ENCODE data around the gene LDLRAD4.

The LDLRAD4 gene

GRCh38 chr18:13450289-13451212 is 232.0 kb downstream of the LDLRAD4 start:
- TF ChIP-seq CTCF (IDR thresholded peaks at IDR 0.05; ENCODE audit: insufficient read depth, low read depth, low read length, missing control alignments) = no peak
- no peak overlapping the region for H3K4me3 ChIP-seq (ENCODE audit: low read length)
- DNase-seq (ENCODE audit: low read depth) = no peak

GRCh38 chr18:13451213-13451540 is 232.6 kb downstream of the LDLRAD4 start:
- no peak overlapping the region for H3K4me3 ChIP-seq (ENCODE audit: low read length)
- no peak for TF ChIP-seq CTCF (IDR thresholded peaks at IDR 0.05; ENCODE audit: insufficient read depth, low read depth, low read length, missing control alignments)
- DNase-seq (ENCODE audit: low read depth) = no peak

GRCh38 chr18:13451661-13452387 is 233.3 kb downstream of the LDLRAD4 start:
- TF ChIP-seq CTCF (IDR thresholded peaks at IDR 0.05; ENCODE audit: insufficient read depth, low read depth, low read length, missing control alignments) = no peak
- no peak for DNase-seq (ENCODE audit: low read depth)

GRCh38 chr18:13452388-13452811 is 233.8 kb downstream of the LDLRAD4 start:
- no peak for DNase-seq (ENCODE audit: low read depth)
- no peak overlapping the region for H3K4me3 ChIP-seq (ENCODE audit: low read length)
- no peak for TF ChIP-seq CTCF (IDR thresholded peaks at IDR 0.05; ENCODE audit: insufficient read depth, low read depth, low read length, missing control alignments)

More at GRCh38 chr18:13451661-13452387, 233.3 kb downstream of the LDLRAD4 start:
- no peak overlapping the region for H3K4me3 ChIP-seq (ENCODE audit: low read length)

GRCh38 chr18:13452871-13453680 is 234.5 kb downstream of the LDLRAD4 start:
- TF ChIP-seq CTCF (IDR thresholded peaks at IDR 0.05; ENCODE audit: insufficient read depth, low read depth, low read length, missing control alignments) = no peak
- DNase-seq (ENCODE audit: low read depth) = no peak
- H3K4me3 ChIP-seq (ENCODE audit: low read length) = no peak overlapping the region

GRCh38 chr18:13453714-13454113 is 235.2 kb downstream of the LDLRAD4 start:
- DNase-seq (ENCODE audit: low read depth) = no peak
- H3K4me3 ChIP-seq (ENCODE audit: low read length) = no peak overlapping the region
- no peak for TF ChIP-seq CTCF (IDR thresholded peaks at IDR 0.05; ENCODE audit: insufficient read depth, low read depth, low read length, missing control alignments)

Measured in epithelial cell of esophagus (primary cell).